Kidney (tissue), 14 donors: ENCODE measurements around the gene HHAT. TPM values are rescaled to one million over a fixed set of nuclear protein-coding genes. Genes with fewer than 3 reads are reported as not detected.

Experiments
- DNase-seq, 5 donors: peaks; one replicate each; pipeline ENCODE4 v3.0.0-alpha.2; 2013 to 2020
- FAIRE-seq: peaks from 2 replicates; lab custom pipeline; 2012; peaks lifted over from hg19 to GRCh38; lab: Jason Lieb, UNC
- H3K27ac ChIP-seq, 2 donors: one replicate each; pipeline ENCODE4 v1.7.0; 2013; ENCODE audit warnings: low read depth in 2 of 2, low read length in 2 of 2, inconsistent platforms in 1 of 2
- H3K27me3 ChIP-seq: one replicate; pipeline ENCODE4 v1.7.1; 2013; ENCODE audit warnings: low read length, inconsistent platforms; ENCODE audit not compliant: control insufficient read depth, insufficient read depth
- H3K36me3 ChIP-seq, 3 donors: one replicate each; pipeline versions ENCODE4 v1.7.0 to v1.7.1; 2013; ENCODE audit warnings: low read length in 3 of 3, control low read depth in 1 of 3, inconsistent platforms in 1 of 3; ENCODE audit not compliant: insufficient read depth in 3 of 3, control insufficient read depth in 2 of 3
- H3K4me1 ChIP-seq, 3 donors: one replicate each; pipeline versions ENCODE4 v1.7.0 to v1.7.1; 2013; ENCODE audit warnings: low read length in 3 of 3, inconsistent platforms in 1 of 3, low read depth in 1 of 3; ENCODE audit not compliant: control insufficient read depth in 2 of 3, insufficient read depth in 2 of 3
- H3K4me3 ChIP-seq, 3 donors: one replicate each; pipeline versions ENCODE4 v1.7.0 to v1.8.1; 2013; ENCODE audit warnings: low read length in 3 of 3, control low read depth in 1 of 3, inconsistent platforms in 1 of 3
- H3K9ac ChIP-seq, 3 donors: one replicate each; pipeline versions ENCODE4 v1.7.0 to v1.7.1; 2013; ENCODE audit warnings: low read length in 3 of 3, control low read depth in 1 of 3, inconsistent platforms in 1 of 3
- H3K9me3 ChIP-seq, 3 donors: one replicate each; pipeline versions ENCODE4 v1.7.0 to v1.7.1; 2013; ENCODE audit warnings: low read length in 3 of 3, control low read depth in 1 of 3, inconsistent platforms in 1 of 3; ENCODE audit not compliant: control insufficient read depth in 2 of 3, insufficient read depth in 1 of 3
- CTCF ChIP-seq: IDR thresholded peaks from 3 replicates; pipeline ENCODE4 v1.5.1; 2012; ENCODE audit warnings: mild to moderate bottlenecking, moderate library complexity, borderline replicate concordance; ENCODE audit not compliant: insufficient read depth; ENCODE audit errors: extremely low read depth
- intact Hi-C: fragments of 100-400 bp; cut with DNase I; formaldehyde crosslinking; loops from one replicate; pipeline ENCODE4 v1.11.1; 2022
- polyA plus RNA-seq: library from polyadenylated mRNA; stranded (reverse); fragments of 350-450 nt; fragmentation: Illumina TruSeq; extraction: RNeasy Lipid Tissue Mini Kit (QIAGEN cat#74804); gene quantifications from one replicate; pipeline ENCODE4 v1.2.3, GENCODE V29; 2014; ENCODE audit warnings: low read depth, low replicate concordance; ENCODE audit not compliant: insufficient read depth
- total RNA-seq: library from RNA; stranded (reverse); fragmentation: NEBNext Ultra II Directional; extraction: Animal tissue kit (Norgen Biotek cat#: 25700); gene quantifications from one replicate; pipeline ENCODE4 v1.2.1, GENCODE V29; 2021
- donor health status: control.
- donor health status: control.
- donor health status: control.
- donor health status: control.
- donor health status: control.
- donor health status: DM: yes; HTN: yes; CAD: no.
- donor health status: Normal renal cell carcinoma (clear cell type).

The HHAT gene
- total and polyA plus RNA-seq, 2 donors from 2014 or later: 5.5 to 9.7 TPM

GRCh38 chr1:210292231-210292871, 36.4 kb upstream of the HHAT start:
- peak; percentile 80 to 92 (median 82) for DNase-seq
- Histone ChIP-seq H3K36me3 (no peaks in the 10 kb centered on the region), H3K9ac (peak overlapping the region in 2 of 3 donors; percentile 56 to 80), H3K27ac (peak overlapping the region; percentile 68 to 87), H3K4me3 (peak overlapping the region; percentile 28 to 68 (median 41)), H3K4me1 (peaks cover 0 to 12% (median 0%) of the 10 kb centered on the region in 3 donors), H3K9me3 (no peaks in the 10 kb centered on the region), H3K27me3 (no peaks in the 10 kb centered on the region)
- intact Hi-C loops: no loop called here
- TF ChIP-seq CTCF: peak; percentile 22
- no peak for FAIRE-seq

GRCh38 chr1:210293171-210293607, 35.5 kb upstream of the HHAT start:
- Histone ChIP-seq H3K9ac (peak overlapping the region in 1 of 3 donors; percentile 80), H3K4me1 (peaks cover 0 to 12% (median 0%) of the 10 kb centered on the region in 3 donors), H3K27me3 (no peaks in the 10 kb centered on the region), H3K27ac (peak overlapping the region; percentile 68 to 87), H3K9me3 (no peaks in the 10 kb centered on the region), H3K36me3 (no peaks in the 10 kb centered on the region), H3K4me3 (peak overlapping the region in 1 of 3 donors; percentile 68)
- no peak for TF ChIP-seq CTCF
- peak in 3 of 5 donors; percentile 27 to 58 (median 30) for DNase-seq
- intact Hi-C loops: no loop called here
- FAIRE-seq: no peak

- Histone ChIP-seq H3K36me3 (no peaks in the 10 kb centered on the region), H3K9ac (no peak overlapping the region), H3K27ac (peak overlapping the region in 1 of 2 donors; percentile 14), H3K4me3 (no peak overlapping the region), H3K4me1 (peaks cover 0 to 12% (median 0%) of the 10 kb centered on the region in 3 donors), H3K9me3 (no peaks in the 10 kb centered on the region), H3K27me3 (no peaks in the 10 kb centered on the region)
- intact Hi-C loops: no loop called here
- no peak for FAIRE-seq
- peak; percentile 71 to 81 (median 78) for DNase-seq
- TF ChIP-seq CTCF: no peak
Measured at GRCh38 chr1:210294999-210295745, 33.5 kb upstream of the HHAT start.
